Measurements from ENCODE around the gene ARHGEF28. TPM values are rescaled to one million over a fixed set of nuclear protein-coding genes. Genes with fewer than 3 reads are reported as not detected.

ARHGEF28 gene
- total RNA-seq, 2 donors from 2014 or later, result 2.6 to 3.1 TPM

DNA sequence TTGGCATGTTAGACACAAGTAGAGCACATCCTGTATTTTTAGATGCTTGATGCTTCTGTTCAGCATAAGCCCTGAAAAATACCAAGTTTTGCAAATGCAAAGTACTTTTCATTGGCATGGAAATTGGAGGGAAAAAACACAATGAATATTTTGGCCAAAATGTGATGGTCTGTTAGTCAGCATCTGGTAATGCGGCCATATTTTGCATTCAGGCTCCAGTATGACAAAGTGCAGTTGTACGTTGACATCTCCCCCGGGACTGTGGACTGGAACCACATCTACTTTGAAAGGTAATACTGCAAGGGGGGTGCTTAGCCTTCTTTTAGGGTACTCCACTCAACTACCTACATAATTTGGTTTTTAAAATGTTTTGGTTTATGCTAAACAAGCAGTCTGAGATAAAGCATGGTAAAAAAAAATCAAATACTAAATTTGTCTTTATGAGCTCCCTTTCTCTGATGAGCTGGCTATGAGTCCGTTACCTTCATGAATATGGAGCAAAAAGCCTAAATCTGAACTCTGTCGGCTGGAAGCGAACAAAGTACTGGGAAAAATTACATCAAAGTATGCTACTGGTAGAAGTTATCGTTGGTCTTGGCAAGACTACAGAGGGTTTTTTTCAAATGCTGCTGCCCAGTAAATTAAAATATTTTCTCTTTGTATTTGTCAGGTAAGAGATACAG, 297.0 kb downstream of the ARHGEF28 start:
- intact Hi-C loops (cut with DNase I), result no loop called here
- DNase-seq (no peak), ATAC-seq (no peak)

DNA sequence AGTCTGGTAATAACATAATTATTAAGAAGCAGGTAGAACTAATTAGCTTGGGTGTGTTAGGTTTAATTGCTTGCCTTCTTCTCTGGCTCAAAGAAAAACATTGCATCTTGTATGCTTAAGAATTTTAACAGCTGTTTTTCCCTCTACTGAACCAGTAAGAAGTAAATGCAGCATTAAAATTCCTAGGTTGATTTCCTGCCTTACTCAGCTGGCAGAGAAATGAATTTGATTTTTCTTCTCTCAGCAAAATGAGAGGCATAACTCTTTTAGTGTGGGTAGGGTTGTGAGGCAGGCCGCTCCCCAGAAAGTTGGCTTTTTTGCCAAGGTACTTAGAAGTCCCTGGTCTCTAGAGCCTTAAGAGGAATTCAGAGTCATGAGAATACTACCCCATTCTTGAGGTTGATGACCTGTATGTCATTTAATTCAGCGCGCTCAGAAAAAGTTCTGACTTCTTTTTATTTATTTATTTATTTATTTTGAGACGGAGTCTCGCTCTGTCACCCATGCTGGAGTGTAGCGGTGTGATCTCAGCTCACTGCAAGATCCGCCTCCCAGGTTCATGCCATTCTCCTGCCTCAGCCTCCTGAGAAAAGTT, 302.6 kb downstream of the ARHGEF28 start:
- intact Hi-C loops (cut with DNase I), result no loop called here
- ATAC-seq (no peak), DNase-seq (no peak)

DNA sequence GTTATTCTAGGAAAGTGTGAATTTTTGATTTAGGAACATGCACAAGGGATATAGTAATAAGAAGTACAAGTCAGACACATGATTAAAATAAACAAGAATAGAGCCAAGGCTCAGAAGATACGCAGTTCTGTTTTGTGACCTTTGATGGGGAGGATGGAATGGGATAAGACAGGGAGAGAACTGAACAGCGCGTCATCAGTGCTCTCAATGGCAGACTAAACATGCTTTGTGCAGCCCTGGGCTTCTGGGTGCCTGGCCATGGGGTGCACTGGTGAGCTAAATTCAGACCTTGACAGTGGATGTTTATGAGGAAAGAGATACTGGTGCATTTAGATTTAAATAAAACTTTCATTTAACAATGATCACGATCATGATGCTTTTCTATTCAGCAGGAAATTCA, 309.7 kb downstream of the ARHGEF28 start:
- intact Hi-C loops (cut with DNase I), result no loop called here
- no peak for DNase-seq
- no peak for ATAC-seq

GRCh38 chr5:73938280-73938937, 312.4 kb downstream of the ARHGEF28 start:
- peak in 1 of 2 donors; percentile 44 for ATAC-seq
- intact Hi-C loops (cut with DNase I), result no loop called here

DNA sequence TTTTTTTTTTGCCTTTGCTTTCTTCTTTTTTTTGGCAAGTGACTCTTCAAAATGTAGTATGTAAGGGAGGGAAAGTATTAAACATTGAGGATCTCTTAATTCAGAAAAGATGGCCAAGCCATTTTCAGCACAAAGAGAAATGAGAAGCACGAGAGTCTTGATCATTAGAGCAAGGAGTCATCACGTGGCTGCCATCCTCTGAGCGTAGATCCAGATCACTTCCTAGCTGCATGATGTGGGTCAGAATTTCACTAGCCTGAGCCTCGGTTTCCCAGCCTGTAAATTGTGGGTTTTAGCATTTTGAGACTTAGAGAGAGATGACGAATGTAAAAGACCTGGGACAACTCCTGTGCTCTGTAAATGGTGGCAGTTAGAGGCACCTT, 312.9 kb downstream of the ARHGEF28 start:
- DNase-seq (no peak), ATAC-seq (no peak)
- intact Hi-C loops (cut with DNase I), result no loop called here

More at GRCh38 chr5:73938280-73938937, 312.4 kb downstream of the ARHGEF28 start:
- DNase-seq, result no peak

- DNase-seq (no peak), ATAC-seq (no peak)
- intact Hi-C loops (cut with DNase I), result no loop called here
These were observed 313.6 kb downstream of the ARHGEF28 start for GRCh38 chr5:73939557-73939956.

GRCh38 chr5:73940026-73940425, 314.0 kb downstream of the ARHGEF28 start:
- DNase-seq, result no peak
- ATAC-seq, result peak in 1 of 2 donors; percentile 63
- intact Hi-C loops (cut with DNase I), result no loop called here

- no peak for ATAC-seq
- no peak for DNase-seq
- intact Hi-C loops (cut with DNase I), result no loop called here
These were observed 314.8 kb downstream of the ARHGEF28 start for GRCh38 chr5:73940801-73941200.

DNA sequence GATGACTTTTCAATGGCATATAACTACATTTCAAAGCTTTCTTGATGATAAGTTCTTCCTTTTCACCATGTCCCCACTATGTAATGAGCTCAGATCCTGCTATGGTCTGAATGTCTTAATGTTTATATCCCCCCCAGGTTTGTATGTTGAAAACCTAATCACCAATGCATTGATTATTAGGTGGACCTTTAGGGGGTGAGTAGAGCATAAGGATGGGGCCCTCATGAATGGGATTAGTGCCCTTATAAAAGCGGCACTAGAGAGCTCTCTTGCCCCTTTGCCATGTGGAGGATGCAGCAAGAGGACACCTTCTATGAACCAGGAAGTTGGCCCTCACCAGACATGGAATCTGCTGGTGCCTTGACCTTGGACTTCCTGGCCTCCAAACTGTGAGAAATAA, 316.8 kb downstream of the ARHGEF28 start:
- no peak for ATAC-seq
- no peak for DNase-seq
- intact Hi-C loops (cut with DNase I), result no loop called here

DNA sequence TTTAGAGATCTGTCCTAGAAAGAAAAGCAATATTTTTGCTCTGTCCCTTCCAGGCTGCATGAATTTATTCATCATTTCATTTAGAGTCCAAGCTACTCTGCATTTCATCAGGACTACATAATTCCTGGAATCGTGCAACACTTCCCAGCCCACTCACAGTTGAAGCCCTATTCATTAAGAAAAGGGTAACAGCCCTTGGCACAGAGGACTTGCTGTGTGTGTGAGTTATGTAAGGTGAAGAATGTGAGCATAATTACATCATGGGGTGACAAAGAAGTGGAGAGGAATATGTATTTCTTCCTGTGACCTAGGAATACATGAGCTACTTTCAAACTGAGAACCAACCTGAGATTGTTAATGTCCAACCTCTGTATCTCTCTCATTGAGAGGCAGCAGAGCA, 317.4 kb downstream of the ARHGEF28 start:
- intact Hi-C loops (cut with DNase I), result no loop called here
- ATAC-seq (no peak), DNase-seq (no peak)

DNA sequence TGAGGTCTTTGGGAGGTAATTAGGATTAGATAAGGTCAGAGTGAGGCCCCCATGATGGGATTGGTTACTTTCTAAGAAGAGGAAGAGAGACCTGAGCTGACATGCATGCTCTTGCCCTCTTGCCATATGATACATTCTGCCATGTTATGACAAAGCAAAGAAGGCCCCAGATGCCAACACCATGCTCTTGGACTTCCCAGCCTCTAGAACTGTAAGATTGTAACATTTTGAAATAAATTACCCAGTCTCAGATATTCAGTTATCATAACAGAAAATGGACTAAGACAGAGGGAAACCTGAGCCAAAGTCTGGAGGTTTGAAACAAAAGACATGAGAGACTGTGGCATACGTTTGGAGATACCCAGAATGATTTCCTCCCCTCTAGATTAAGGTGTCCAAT, 318.6 kb downstream of the ARHGEF28 start:
- DNase-seq (no peak), ATAC-seq (no peak)
- intact Hi-C loops (cut with DNase I), result no loop called here

GRCh38 chr5:73945505-73945904, 319.5 kb downstream of the ARHGEF28 start:
- ATAC-seq (no peak), DNase-seq (no peak)
- intact Hi-C loops (cut with DNase I), result no loop called here

DNA sequence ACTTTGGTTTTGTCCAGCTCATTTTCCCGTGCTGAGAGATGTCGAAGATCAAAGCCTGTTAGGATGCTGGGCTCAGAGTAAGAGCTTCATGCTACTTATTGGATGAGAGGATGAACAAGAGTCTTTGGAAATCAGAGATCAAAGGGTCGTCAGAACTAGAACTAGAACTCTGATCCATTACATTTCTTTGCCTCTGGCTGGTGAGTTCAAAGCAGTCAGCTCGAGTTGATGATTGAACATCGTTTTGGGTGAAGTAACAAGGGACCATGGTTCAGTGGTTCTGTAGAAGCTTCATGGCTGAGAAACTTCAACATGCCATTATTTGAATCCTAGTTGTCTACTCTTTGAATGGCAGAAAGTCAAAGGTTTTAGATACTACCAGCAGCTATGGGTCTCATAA, 320.3 kb downstream of the ARHGEF28 start:
- DNase-seq, result no peak
- no peak for ATAC-seq
- intact Hi-C loops (cut with DNase I), result no loop called here

GRCh38 chr5:73946919-73947602, 321.1 kb downstream of the ARHGEF28 start:
- intact Hi-C loops (cut with DNase I), result no loop called here
- no peak for DNase-seq
- ATAC-seq, result no peak

DNA sequence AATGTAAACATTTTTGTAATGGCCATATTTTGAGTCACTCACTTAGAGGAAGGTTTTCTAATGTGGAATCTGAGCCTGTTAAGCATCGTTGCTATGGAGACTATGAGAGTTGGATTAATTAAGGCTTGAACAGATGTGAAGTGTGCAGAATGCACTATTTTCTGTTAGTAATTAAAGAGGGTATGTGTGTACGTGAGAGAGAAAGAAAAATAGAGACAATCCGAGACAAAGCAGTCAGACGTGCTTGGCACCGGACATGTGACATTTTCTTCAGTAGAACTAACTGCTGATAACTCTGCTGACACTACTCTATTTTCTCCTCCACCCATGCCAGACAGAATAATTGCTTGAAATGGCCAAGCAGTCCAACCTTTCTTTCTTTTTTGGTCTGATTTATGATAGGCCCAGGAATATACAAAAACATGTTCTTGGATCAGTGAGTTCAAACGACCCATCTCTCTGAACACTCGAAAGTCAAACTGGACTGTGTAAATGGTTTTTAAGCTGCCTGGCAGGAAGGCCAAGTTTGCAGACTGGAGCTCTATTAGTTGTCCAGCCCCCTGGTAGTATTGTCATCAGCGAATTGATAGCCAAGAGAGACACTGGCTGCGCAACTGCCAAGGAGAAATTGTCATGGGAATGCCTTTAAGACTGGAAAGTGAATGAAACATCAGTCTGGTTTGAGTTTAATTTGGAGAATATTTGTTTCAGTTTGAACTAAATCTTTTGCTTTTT, 322.1 kb downstream of the ARHGEF28 start:
- DNase-seq (no peak), ATAC-seq (peak; percentile 27 to 34)
- intact Hi-C loops (cut with DNase I), result no loop called here

GRCh38 chr5:73948720-73949119, 322.7 kb downstream of the ARHGEF28 start:
- DNase-seq, result no peak
- intact Hi-C loops (cut with DNase I), result no loop called here
- peak in 1 of 2 donors; percentile 68 for ATAC-seq

- intact Hi-C loops (cut with DNase I), result no loop called here
- ATAC-seq, result no peak
These were observed 324.5 kb downstream of the ARHGEF28 start for GRCh38 chr5:73950441-73950873.

GRCh38 chr5:73950912-73951430, 325.0 kb downstream of the ARHGEF28 start:
- ATAC-seq (no peak), DNase-seq (no peak)
- intact Hi-C loops (cut with DNase I), result no loop called here

More at GRCh38 chr5:73950441-73950873, 324.5 kb downstream of the ARHGEF28 start:
- no peak for DNase-seq

GRCh38 chr5:73952872-73953271, 326.9 kb downstream of the ARHGEF28 start:
- DNase-seq (no peak), ATAC-seq (no peak)
- intact Hi-C loops (cut with DNase I), result no loop called here
